GOT3 (cell line): ENCODE data around the gene ST7.
A peak's percentile ranks its signal among the peaks of the same experiment; 100 is the strongest.
"Not testable (repeated sequence)": the region's sequence is repeated elsewhere in the genome, so short reads cannot be mapped to it uniquely, and the experiment has no call there.

ENCODE experiments used
- DNase-seq: peaks from one replicate; lab custom pipeline; 2025; ENCODE audit warnings: mixed read lengths; lab: John Stamatoyannopoulos, UW

Gene ST7

GRCh38 chr7:117096330-117096729 is 143.0 kb downstream of the ST7 start:
- DNase-seq = no peak

DNA sequence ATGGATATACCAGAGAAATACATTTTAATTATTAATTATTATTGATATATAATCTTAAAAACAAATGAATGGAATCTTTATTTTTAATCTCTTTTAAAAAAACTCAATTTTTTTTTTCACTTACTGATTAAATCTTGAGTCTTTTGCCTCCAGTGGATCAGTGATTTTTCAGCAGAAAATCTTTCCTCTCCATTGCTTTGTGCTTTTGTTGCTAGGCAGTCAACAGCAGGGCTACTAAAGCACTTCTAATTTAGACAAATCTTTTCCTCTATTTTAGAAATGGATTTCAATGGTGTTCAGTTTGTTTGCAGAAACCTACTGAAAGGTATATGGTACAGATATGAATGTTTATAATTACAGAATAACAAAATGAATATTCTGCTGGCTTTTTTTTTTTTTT is 143.6 kb downstream of the ST7 start:
- DNase-seq = no peak

GRCh38 chr7:117097860-117098259 is 144.6 kb downstream of the ST7 start:
- DNase-seq = no peak

DNA sequence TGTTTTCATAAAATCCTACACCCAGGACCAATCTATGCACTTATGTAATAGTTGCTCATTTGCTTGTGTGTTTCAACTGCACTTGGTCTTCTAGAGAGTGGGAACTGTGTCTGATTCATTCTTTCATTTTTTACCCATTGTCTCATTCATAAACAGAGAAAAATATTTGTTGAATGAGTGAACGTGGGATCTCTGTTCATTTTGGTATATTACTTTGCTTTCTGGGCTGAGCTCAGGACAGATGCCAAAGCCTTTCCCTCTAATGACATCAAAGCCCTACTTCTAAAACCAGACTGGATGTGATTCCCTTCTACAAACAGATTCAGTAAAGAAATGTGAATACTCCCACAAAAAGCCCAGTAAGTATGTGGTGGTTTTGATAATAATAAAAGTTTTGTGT is 145.2 kb downstream of the ST7 start:
- no peak for DNase-seq

DNA sequence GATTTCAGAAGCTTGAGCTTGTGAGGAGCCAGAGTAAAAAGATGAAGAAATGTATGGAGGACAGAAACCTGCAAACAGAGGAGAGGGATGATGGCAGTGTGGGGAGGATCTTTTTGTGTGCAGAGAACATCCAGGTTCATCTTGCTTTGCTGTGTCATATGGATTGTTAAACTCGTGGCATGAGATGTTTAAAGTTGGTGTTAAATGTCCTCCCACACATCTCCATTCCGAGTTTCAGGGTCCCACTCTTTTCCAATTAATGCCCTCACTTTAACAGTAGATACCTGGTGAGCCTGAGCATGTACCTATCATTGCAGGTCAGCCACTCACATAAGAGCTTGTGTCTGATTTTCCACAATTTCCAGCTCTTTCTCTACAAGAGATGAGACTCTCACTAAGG is 147.7 kb downstream of the ST7 start:
- no peak for DNase-seq

- DNase-seq = no peak
Observed at GRCh38 chr7:117110480-117111315, 157.4 kb downstream of the ST7 start.

DNA sequence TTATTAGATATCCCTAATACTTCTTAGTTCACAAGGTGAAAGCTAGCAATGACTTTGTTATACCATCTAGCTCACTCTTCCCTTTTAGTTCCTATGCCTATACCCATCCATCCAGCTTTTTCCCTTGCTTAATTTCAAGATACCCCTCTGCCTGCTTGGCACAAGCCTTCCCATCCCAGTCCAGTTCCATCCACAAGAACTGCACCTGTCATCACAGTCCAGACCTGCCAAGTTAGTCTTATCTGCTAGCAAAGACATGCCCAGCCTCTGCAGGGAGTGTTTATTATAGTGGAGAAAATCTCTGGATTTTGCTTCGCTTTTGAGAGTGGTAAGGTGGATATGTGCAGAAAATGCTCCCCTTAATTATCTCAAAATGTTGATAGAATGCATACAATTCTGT is 158.2 kb downstream of the ST7 start:
- no peak for DNase-seq

DNA sequence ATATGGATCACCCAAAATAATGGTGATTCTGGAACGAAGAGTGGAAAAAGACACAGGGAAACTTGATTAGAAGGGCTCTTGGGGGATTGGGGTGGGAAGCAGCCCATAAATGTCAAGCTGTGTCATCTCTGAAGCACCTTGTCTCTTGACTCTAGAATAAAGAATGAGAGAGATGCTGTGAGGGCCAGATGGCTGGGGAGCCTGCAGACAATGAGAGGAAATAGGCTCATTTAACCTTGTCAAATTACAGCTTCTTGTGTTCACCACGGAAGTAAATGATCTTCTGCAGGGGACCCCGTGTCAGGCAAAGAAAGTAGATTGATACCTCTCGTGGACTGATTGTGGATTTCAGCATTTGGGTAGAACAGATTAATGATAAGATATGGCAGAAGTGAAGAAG is 159.3 kb downstream of the ST7 start:
- DNase-seq = no peak

- DNase-seq = no peak
Observed at GRCh38 chr7:117113871-117114270, 160.6 kb downstream of the ST7 start.

DNA sequence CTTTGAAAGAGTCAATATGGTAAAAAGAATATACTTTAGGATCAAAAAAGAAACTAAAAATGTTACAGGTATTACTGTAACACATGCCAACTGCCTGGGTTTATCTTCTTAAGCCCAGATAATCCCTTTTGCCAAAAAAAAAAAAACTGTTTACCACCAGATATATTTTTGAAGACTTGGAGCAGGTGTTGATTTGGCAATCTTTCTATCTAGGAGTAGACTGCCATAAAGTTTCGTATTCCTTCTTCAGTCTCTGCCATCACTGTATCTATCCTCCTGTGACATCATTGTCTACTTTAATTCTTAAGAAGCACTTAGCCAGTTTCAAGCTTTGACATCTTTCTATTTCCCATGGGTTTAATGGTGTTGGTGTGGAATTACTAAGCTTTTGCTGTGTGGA is 161.0 kb downstream of the ST7 start:
- no peak for DNase-seq

DNA sequence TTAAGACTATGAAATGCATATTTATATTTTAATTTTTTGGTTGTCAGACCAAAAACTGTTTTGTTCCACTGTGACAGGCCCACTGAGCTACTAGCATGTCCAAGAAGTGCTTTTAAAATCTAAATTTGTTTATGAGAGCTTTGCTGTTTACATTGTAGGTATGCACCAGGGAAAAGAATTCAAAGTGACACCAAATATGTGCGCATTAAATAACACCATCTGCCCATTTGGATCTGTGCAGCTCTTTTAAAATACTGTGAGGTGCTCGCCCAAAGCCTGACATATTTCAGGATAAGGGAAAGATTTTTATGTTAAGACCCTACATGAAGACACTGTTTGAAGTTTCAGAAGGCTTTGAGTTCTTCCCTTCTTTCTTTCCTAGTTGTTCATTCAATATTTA is 162.9 kb downstream of the ST7 start:
- no peak for DNase-seq

DNA sequence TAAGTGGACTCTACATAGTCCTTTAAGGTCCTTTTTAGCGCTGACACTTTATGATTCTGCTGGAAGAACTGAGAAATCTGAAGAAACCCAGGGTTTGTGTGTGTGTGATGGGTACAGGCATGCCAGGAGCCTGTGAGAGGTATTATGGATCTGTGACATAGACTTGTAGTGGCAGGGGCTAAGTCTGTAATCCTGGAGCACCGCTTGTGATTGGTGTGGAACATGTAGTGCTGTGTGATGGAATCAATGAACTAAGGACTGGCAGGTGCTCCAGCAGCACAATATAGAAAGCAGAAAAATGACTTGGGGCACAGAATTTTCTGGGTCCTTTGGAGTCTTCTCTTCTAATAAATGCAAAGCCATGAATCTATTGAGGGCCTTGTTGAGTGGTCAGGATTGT is 163.9 kb downstream of the ST7 start:
- no peak for DNase-seq

DNA sequence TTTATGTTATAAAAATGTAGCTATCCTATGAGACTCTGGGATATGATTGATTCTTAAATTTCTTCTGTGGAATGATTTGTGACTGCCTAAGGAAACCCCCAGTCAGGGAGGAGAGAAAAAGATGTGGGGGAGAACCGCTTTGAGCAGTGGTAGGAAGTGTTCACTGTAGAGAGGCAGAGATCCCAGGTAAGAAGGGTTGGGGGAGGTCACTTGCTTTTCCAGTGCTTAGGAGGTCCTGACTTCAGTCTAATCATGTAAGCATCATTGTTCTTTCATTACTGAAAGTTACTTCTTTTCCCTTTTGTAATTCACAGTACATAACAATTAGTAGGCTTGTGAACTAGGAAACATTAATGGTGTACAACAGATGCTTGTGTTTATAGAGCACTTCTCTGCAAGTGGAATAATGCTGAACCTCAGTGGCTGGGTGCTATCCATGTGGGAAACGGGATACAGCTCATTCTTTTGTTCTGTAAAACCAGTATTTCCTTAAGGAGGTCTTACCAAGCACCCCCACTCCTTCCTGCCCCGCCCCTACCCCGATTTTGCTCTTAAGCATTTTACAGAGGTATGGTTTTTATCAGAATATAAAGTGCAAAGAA is 165.4 kb downstream of the ST7 start:
- DNase-seq = no peak

DNA sequence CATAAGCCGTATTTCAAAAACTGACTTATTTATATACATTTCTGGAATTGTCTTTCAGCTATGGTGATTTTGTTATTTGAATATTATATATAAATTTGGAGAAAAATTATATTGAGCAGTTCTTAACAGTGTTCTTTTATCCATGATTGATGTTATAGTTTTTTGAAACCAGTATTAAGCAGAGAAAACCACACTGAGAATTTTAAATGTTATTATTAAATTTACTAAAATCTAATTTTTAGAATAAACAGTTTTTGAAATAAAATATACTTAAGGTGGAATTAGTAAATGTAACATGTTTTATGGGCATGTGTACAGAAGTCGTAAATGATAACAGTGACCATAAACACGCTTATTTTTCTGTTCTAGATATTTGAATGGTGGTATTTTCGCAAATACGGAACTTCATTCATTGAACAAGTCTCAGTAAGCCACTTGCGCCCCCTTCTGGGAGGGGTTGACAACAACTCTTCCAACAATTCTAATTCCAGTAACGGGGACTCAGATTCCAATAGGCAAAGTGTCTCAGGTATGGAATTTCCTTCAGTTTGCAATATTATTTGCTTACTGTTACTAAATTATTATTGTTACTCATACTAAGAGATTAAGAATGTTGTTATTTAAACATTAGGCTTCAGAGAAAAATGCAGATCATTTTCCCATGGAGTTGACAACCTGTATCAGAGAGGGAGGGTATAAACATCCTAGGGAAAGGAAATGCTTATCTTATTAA is 166.1 kb downstream of the ST7 start:
- DNase-seq = no peak

- not testable (repeated sequence) for DNase-seq
Observed at GRCh38 chr7:117120321-117120720, 167.0 kb downstream of the ST7 start.

DNA sequence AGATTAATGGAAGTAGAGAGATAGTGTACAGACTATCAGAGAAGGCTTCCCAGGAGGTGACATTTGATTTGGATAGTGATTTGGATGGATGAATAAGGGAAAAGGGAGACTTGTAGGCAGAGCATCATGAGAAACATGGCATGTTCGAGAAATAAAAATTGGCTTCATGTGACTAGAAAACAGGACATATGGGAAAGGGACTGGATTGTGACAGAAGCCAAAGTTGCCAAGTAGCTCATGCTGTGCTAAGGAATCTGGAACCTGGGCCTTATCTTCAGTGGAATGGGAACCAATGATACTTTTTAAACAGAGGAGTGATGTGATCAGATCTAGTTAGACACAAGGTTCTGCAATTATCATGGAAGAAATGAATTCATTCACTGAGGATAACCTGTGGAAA is 168.7 kb downstream of the ST7 start:
- not testable (repeated sequence) for DNase-seq

GRCh38 chr7:117122536-117122935 is 169.2 kb downstream of the ST7 start:
- no peak for DNase-seq

DNA sequence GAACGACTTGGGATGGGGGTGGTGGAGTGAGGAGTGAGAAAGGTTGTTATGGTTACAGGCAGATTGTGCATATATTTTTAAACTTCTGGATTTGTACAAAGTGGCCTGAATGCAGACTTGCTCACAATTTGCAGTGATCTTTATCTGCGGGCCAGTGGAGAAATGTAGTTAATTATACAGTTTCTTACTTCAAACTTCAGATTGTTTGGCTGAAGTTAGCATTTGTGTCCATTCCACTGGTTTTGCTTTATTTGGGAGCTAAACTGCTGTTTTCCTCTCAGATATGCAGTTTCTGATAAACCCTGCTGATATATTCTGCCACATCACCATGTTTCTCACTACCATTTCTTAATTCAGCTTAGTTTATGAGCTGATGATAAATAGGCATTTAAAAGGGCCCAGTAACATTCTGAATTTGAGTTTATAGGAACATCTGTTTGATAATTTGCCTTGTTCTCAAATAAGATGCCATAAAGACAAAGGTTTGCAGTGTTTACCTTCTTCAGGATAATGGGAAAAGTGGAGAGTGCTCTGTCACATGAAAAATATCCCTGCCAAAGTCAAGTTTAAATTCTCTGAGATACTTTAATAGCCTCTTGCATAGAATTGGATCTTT is 170.1 kb downstream of the ST7 start:
- no peak for DNase-seq

DNA sequence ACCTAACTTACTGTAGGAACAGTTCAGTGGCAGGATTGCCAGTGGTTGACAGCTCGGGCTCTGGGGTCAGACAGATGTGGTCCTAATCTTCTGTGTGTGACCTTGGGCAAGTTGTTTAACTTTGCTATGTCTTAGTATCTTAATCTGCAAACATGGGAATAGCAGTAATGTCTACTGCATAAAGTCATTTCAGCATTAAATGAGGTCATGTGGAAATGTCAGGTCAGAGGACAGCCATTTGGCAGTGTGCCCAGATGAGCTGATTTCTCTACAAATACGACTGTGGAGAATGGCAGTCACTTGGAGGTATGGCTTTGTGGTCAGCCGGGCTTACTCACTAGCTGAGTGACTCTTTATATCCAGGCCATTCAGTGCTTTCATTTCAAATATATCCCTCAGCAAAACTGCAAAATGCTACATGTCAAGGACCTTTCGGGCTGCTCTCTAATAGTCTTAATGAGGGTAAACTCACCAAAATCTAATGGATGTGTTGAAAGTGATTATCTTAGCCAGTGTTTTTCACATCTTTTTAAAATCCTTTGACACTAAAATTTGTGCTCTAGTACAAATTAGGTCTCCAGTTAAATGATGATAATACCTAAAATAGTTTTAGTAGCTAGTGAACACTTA is 171.4 kb downstream of the ST7 start:
- DNase-seq = peak; percentile 61

GRCh38 chr7:117126676-117127075 is 173.4 kb downstream of the ST7 start:
- no peak for DNase-seq

- DNase-seq = no peak
Observed at GRCh38 chr7:117127585-117128168, 174.4 kb downstream of the ST7 start.

- no peak for DNase-seq
Observed at GRCh38 chr7:117129521-117129955, 176.2 kb downstream of the ST7 start.
